Large intestine (tissue), 3 donors: ENCODE data around the gene CTSV. TPM values are rescaled to one million over a fixed set of nuclear protein-coding genes. Genes with fewer than 3 reads are reported as not detected.
"Not testable (repeated sequence)": the region's sequence is repeated elsewhere in the genome, so short reads cannot be mapped to it uniquely, and the experiment has no call there.

Experiments
- DNase-seq, 2 donors: peaks; one replicate each; pipeline versions ENCODE4 v3.0.0 to v3.0.0-alpha.2; 2013
- H3K27ac ChIP-seq: one replicate; pipeline ENCODE4 v1.5.1; 2013; ENCODE audit warnings: low read length
- H3K27me3 ChIP-seq: 2 replicates; pipeline ENCODE4 v1.6.1; 2013; ENCODE audit warnings: low read length; ENCODE audit not compliant: control insufficient read depth, insufficient read depth
- H3K36me3 ChIP-seq: 2 replicates; pipeline ENCODE4 v1.6.1; 2013; ENCODE audit warnings: low read length; ENCODE audit not compliant: control insufficient read depth, insufficient read depth
- H3K4me1 ChIP-seq: one replicate; pipeline ENCODE4 v1.6.1; 2013; ENCODE audit warnings: low read length; ENCODE audit not compliant: control insufficient read depth, insufficient read depth
- H3K4me3 ChIP-seq: one replicate; pipeline ENCODE4 v1.5.1; 2013; ENCODE audit warnings: low read length
- H3K9me3 ChIP-seq: one replicate; pipeline ENCODE4 v1.6.1; 2013; ENCODE audit warnings: mild to moderate bottlenecking, low read depth, low read length, moderate library complexity; ENCODE audit not compliant: control insufficient read depth
- WGBS: methylation state at CpG from one replicate; pipeline ENCODE4 v1.1.5; 2013; ENCODE audit warnings: low lambda C conversion rate; ENCODE audit not compliant: insufficient coverage; 5-methylcytosine and 5-hydroxymethylcytosine counted together
- polyA plus RNA-seq: library from polyadenylated mRNA; unstranded; fragments of 120-200 nt; gene quantifications from one replicate; pipeline ENCODE4 v1.2.1, GENCODE V29; 2013

The CTSV gene
- polyA plus RNA-seq, 1 donor, result 19.9 TPM

- Histone ChIP-seq H3K4me1 (peaks cover 11% of the 10 kb centered on the region), H3K27ac (no peak overlapping the region), H3K36me3 (no peaks in the 10 kb centered on the region), H3K27me3 (peaks cover 24% of the 10 kb centered on the region), H3K9me3 (peaks cover 9% of the 10 kb centered on the region), H3K4me3 (no peak overlapping the region)
- DNase-seq, result no peak
- no CpG with 5 or more reads among the region's 1 CpG for WGBS
These were observed 34.6 kb upstream of the CTSV start for GRCh38 chr9:97073506-97073905.

GRCh38 chr9:97072285-97072776, 33.4 kb upstream of the CTSV start:
- Histone ChIP-seq H3K4me1 (peaks cover 11% of the 10 kb centered on the region), H3K4me3 (no peak overlapping the region), H3K27me3 (peaks cover 13% of the 10 kb centered on the region), H3K36me3 (no peaks in the 10 kb centered on the region), H3K9me3 (peaks cover 4% of the 10 kb centered on the region), H3K27ac (peak overlapping the region; percentile 30)
- DNase-seq, result peak; percentile 52 to 71
- no CpG with 5 or more reads among the region's 7 CpGs for WGBS

- H3K4me1 ChIP-seq, result peaks cover 11% of the 10 kb centered on the region
- H3K4me3 ChIP-seq, DNase-seq, H3K27me3 ChIP-seq, H3K36me3 ChIP-seq, H3K9me3 ChIP-seq, H3K27ac ChIP-seq: not testable (repeated sequence)
- WGBS, result 100% methylated on average over 1 of the region's 4 CpGs
These were observed 31.4 kb upstream of the CTSV start for GRCh38 chr9:97070325-97070724.

GRCh38 chr9:97067490-97067889, 28.5 kb upstream of the CTSV start:
- WGBS, result no CpG with 5 or more reads among the region's 19 CpGs
- H3K36me3 ChIP-seq, result no peaks in the 10 kb centered on the region
- DNase-seq, result no peak

GRCh38 chr9:97064176-97064575, 25.2 kb upstream of the CTSV start:
- DNase-seq, result peak; percentile 64 to 69
- 33% methylated on average over 1 of the region's 2 CpGs for WGBS
- H3K27me3 ChIP-seq, result no peaks in the 10 kb centered on the region
- no peaks in the 10 kb centered on the region for H3K36me3 ChIP-seq
- peaks cover 18% of the 10 kb centered on the region for H3K4me1 ChIP-seq
- H3K4me3 ChIP-seq, result no peak overlapping the region
- peaks cover 3% of the 10 kb centered on the region for H3K9me3 ChIP-seq
- peak overlapping the region; percentile 75 for H3K27ac ChIP-seq

More at GRCh38 chr9:97067490-97067889, 28.5 kb upstream of the CTSV start:
- Histone ChIP-seq H3K9me3 (peaks cover 3% of the 10 kb centered on the region), H3K4me3 (no peak overlapping the region), H3K4me1 (peaks cover 22% of the 10 kb centered on the region), H3K27me3 (no peaks in the 10 kb centered on the region), H3K27ac (no peak overlapping the region)

GRCh38 chr9:97060796-97061195, 21.9 kb upstream of the CTSV start:
- no peak for DNase-seq
- Histone ChIP-seq H3K36me3 (no peaks in the 10 kb centered on the region), H3K9me3 (no peaks in the 10 kb centered on the region), H3K4me3 (no peak overlapping the region), H3K4me1 (peaks cover 18% of the 10 kb centered on the region), H3K27ac (no peak overlapping the region), H3K27me3 (no peaks in the 10 kb centered on the region)
- WGBS, result no CpG with 5 or more reads among the region's 3 CpGs

GRCh38 chr9:97059626-97060025, 20.7 kb upstream of the CTSV start:
- WGBS, result 100% methylated on average over 1 of the region's 3 CpGs
- DNase-seq, result peak in 1 of 2 donors; percentile 55
- H3K27ac ChIP-seq, result peak overlapping the region; percentile 7
- no peaks in the 10 kb centered on the region for H3K36me3 ChIP-seq
- H3K4me1 ChIP-seq, result peaks cover 18% of the 10 kb centered on the region
- H3K27me3 ChIP-seq, result no peaks in the 10 kb centered on the region
- no peak overlapping the region for H3K4me3 ChIP-seq
- H3K9me3 ChIP-seq, result no peaks in the 10 kb centered on the region

- DNase-seq, result no peak
- no peak overlapping the region for H3K27ac ChIP-seq
- peaks cover 9% of the 10 kb centered on the region for H3K4me1 ChIP-seq
- no CpG with 5 or more reads among the region's 5 CpGs for WGBS
- no peaks in the 10 kb centered on the region for H3K27me3 ChIP-seq
- H3K36me3 ChIP-seq, result no peaks in the 10 kb centered on the region
- H3K9me3 ChIP-seq, result no peaks in the 10 kb centered on the region
- no peak overlapping the region for H3K4me3 ChIP-seq
These were observed 18.7 kb upstream of the CTSV start for GRCh38 chr9:97057651-97058050.

- WGBS, result no CpG with 5 or more reads among the region's 13 CpGs
- not testable (repeated sequence) for H3K27ac ChIP-seq, H3K36me3 ChIP-seq, H3K4me1 ChIP-seq, H3K4me3 ChIP-seq, DNase-seq, H3K27me3 ChIP-seq, H3K9me3 ChIP-seq
These were observed 16.9 kb upstream of the CTSV start for GRCh38 chr9:97055891-97056290.

GRCh38 chr9:97053717-97054116, 14.8 kb upstream of the CTSV start:
- H3K4me3 ChIP-seq, result no peak overlapping the region
- H3K27ac ChIP-seq, result no peak overlapping the region
- peak in 1 of 2 donors; percentile 18 for DNase-seq
- no peaks in the 10 kb centered on the region for H3K36me3 ChIP-seq
- no peaks in the 10 kb centered on the region for H3K9me3 ChIP-seq
- no CpG with 5 or more reads among the region's 3 CpGs for WGBS
- H3K4me1 ChIP-seq, result no peaks in the 10 kb centered on the region
- H3K27me3 ChIP-seq, result no peaks in the 10 kb centered on the region

- WGBS, result 40% methylated on average over 1 of the region's 2 CpGs
- Histone ChIP-seq H3K27ac (no peak overlapping the region), H3K36me3 (no peaks in the 10 kb centered on the region), H3K9me3 (no peaks in the 10 kb centered on the region), H3K27me3 (no peaks in the 10 kb centered on the region), H3K4me1 (no peaks in the 10 kb centered on the region), H3K4me3 (no peak overlapping the region)
- DNase-seq, result no peak
These were observed 13.8 kb upstream of the CTSV start for GRCh38 chr9:97052735-97053134.
